ENCODE results near the gene COX4I1. TPM values are rescaled to one million over a fixed set of nuclear protein-coding genes. Genes with fewer than 3 reads are reported as not detected.
A peak's percentile ranks its signal among the peaks of the same experiment; 100 is the strongest.

COX4I1 gene
- total RNA-seq, 1 donor from 2014 or later, result 591 TPM

GRCh38 chr16:85847036-85847435 is 47.5 kb downstream of the COX4I1 start:
- no peak for DNase-seq (ENCODE audit: low read depth)
- peaks cover 5% of the 10 kb centered on the region for H3K27me3 ChIP-seq (ENCODE audit: control insufficient read depth, insufficient read depth, low read length)
- no peak for FAIRE-seq
- no peak for TF ChIP-seq CTCF (IDR thresholded peaks at IDR 0.05; ENCODE audit: insufficient read depth, low read length, severe bottlenecking)
- no peaks in the 10 kb centered on the region for H3K36me3 ChIP-seq (ENCODE audit: control insufficient read depth, insufficient read depth, low read length)
- no peak overlapping the region for H3K4me3 ChIP-seq (ENCODE audit: low read depth, low read length)

- peaks cover 5% of the 10 kb centered on the region for H3K27me3 ChIP-seq (ENCODE audit: control insufficient read depth, insufficient read depth, low read length)
- TF ChIP-seq CTCF (IDR thresholded peaks at IDR 0.05; ENCODE audit: insufficient read depth, low read length, severe bottlenecking), result no peak
- no peaks in the 10 kb centered on the region for H3K36me3 ChIP-seq (ENCODE audit: control insufficient read depth, insufficient read depth, low read length)
- peak; percentile 12 for DNase-seq (ENCODE audit: low read depth)
- no peak for FAIRE-seq
- no peak overlapping the region for H3K4me3 ChIP-seq (ENCODE audit: low read depth, low read length)
These were observed 48.4 kb downstream of the COX4I1 start for GRCh38 chr16:85847681-85848601.

GRCh38 chr16:85848986-85849385 is 49.5 kb downstream of the COX4I1 start:
- DNase-seq (ENCODE audit: low read depth), result no peak
- H3K4me3 ChIP-seq (ENCODE audit: low read depth, low read length), result no peak overlapping the region
- H3K27me3 ChIP-seq (ENCODE audit: control insufficient read depth, insufficient read depth, low read length), result peaks cover 5% of the 10 kb centered on the region

GRCh38 chr16:85849388-85849787 is 49.9 kb downstream of the COX4I1 start:
- no peak for TF ChIP-seq CTCF (IDR thresholded peaks at IDR 0.05; ENCODE audit: insufficient read depth, low read length, severe bottlenecking)
- no peak for FAIRE-seq
- Histone ChIP-seq H3K4me3 (ENCODE audit: low read depth, low read length) (no peak overlapping the region), H3K27me3 (ENCODE audit: control insufficient read depth, insufficient read depth, low read length) (peaks cover 5% of the 10 kb centered on the region), H3K36me3 (ENCODE audit: control insufficient read depth, insufficient read depth, low read length) (no peaks in the 10 kb centered on the region)
- no peak for DNase-seq (ENCODE audit: low read depth)

More at GRCh38 chr16:85848986-85849385, 49.5 kb downstream of the COX4I1 start:
- no peaks in the 10 kb centered on the region for H3K36me3 ChIP-seq (ENCODE audit: control insufficient read depth, insufficient read depth, low read length)
- FAIRE-seq, result no peak
- no peak for TF ChIP-seq CTCF (IDR thresholded peaks at IDR 0.05; ENCODE audit: insufficient read depth, low read length, severe bottlenecking)

- peaks cover 2% of the 10 kb centered on the region for H3K27me3 ChIP-seq (ENCODE audit: control insufficient read depth, insufficient read depth, low read length)
- no peak for TF ChIP-seq CTCF (IDR thresholded peaks at IDR 0.05; ENCODE audit: insufficient read depth, low read length, severe bottlenecking)
- no peak overlapping the region for H3K4me3 ChIP-seq (ENCODE audit: low read depth, low read length)
- DNase-seq (ENCODE audit: low read depth) (no peak), FAIRE-seq (no peak)
- H3K36me3 ChIP-seq (ENCODE audit: control insufficient read depth, insufficient read depth, low read length), result no peaks in the 10 kb centered on the region
These were observed 50.9 kb downstream of the COX4I1 start for GRCh38 chr16:85850344-85850880.
